GM12801 (cell line): ENCODE measurements around the gene ADAMTSL3.

Experiments
- CTCF ChIP-seq: IDR thresholded peaks from one replicate; pipeline ENCODE4 v1.5.1; 2011; ENCODE audit warnings: control low read depth; ENCODE audit not compliant: insufficient read length; ENCODE audit errors: extremely low read depth

The ADAMTSL3 gene

GRCh38 chr15:84001037-84001436, 347.1 kb downstream of the ADAMTSL3 start:
- TF ChIP-seq CTCF, result no peak

- TF ChIP-seq CTCF, result no peak
Measured at GRCh38 chr15:84001655-84002054, 347.7 kb downstream of the ADAMTSL3 start.

DNA sequence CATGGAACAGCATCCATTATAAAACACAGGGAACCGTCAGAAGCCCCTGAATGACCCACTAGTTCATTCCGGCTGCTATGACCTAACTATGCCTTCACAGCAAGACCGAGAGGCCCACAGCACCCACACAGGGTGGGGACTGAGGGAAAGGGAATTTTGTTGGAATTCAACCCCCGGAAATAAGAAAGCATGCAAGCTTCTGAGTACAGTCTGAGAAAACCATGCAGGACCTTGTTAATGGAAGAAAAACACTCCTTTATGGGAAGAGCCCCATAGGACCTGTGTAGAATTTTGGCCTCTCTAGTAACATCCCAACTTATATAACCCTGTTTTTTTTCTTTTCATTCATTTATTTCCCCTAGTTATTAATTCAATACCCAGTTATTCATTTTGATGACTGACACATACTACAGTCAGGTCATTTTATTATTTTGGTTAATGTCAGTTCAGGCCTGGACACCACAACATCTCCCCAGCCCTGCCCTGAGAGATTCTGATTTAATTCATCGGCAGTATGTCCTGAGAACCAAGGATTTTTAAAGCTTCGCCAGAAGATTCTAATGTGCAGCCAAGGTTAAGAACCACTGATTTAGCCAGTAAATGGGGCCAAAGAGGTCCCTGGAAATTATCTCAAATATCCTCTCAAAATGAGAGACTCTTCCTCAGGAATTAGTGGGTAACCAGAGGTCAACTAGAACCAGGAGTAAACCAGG, 350.0 kb downstream of the ADAMTSL3 start:
- TF ChIP-seq CTCF, result no peak

- no peak for TF ChIP-seq CTCF
Measured at GRCh38 chr15:84006421-84006820, 352.5 kb downstream of the ADAMTSL3 start.

DNA sequence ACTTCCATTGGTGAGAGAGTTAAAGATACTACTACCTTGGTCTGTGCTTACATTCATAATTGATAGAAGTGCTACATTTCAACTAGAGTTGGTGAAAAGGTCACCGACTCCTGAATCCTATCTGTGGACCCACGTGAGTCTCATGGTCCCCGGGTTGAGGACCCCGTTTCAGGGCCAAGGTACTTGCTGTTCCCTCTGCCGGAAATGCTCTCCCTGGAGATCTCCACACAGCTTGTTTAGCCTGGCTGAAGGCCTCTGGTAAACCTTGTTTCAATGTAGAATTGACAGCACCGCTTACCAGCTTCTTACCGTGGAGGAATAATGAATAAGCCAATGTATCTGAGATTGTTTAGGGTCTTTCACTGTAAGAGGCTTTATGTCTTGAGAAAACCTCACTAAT, 355.7 kb downstream of the ADAMTSL3 start:
- no peak for TF ChIP-seq CTCF

- no peak for TF ChIP-seq CTCF
Measured at GRCh38 chr15:84010246-84010645, 356.3 kb downstream of the ADAMTSL3 start.

DNA sequence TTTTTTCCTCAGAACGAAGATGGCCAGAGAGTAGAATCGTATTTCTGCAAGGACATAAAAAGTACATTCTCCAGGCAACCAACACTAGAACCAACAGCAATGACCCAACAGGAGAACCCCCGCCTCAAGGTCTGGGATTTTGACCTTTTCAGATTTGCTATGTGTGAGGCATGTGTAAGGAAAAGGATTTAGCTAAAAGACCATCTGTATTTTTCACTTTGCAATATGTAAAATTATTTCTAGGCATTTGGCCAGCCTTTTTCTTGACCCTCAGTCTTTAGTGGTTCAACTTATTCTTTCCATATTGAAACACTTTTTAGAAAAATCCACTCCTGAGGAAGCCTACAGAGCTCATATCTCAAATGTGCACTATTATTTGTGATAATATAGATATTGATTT, 362.4 kb downstream of the ADAMTSL3 start:
- no peak for TF ChIP-seq CTCF
